IPS-20b (cell line): ENCODE data around the gene RAB35.
"Not testable (repeated sequence)": the region's sequence is repeated elsewhere in the genome, so short reads cannot be mapped to it uniquely, and the experiment has no call there.

ENCODE experiments used
- H3K27ac ChIP-seq: one replicate; pipeline ENCODE4 v1.5.1; 2013; ENCODE audit warnings: low read length
- H3K27me3 ChIP-seq: 2 replicates; pipeline ENCODE4 v1.6.1; 2013; ENCODE audit warnings: mild to moderate bottlenecking, low read length, inconsistent platforms; ENCODE audit not compliant: insufficient read depth
- H3K36me3 ChIP-seq: 2 replicates; pipeline ENCODE4 v1.6.1; 2013; ENCODE audit warnings: low read depth, mild to moderate bottlenecking, inconsistent platforms, low read length, moderate library complexity; ENCODE audit not compliant: insufficient read depth
- H3K4me1 ChIP-seq: 2 replicates; pipeline ENCODE4 v1.6.1; 2013; ENCODE audit warnings: mild to moderate bottlenecking, control low read depth, inconsistent platforms, low read length, moderate library complexity; ENCODE audit not compliant: insufficient read depth
- H3K4me3 ChIP-seq: 2 replicates; pipeline ENCODE4 v1.5.1; 2013; ENCODE audit warnings: mild to moderate bottlenecking, low read length, inconsistent platforms
- H3K9ac ChIP-seq: 2 replicates; pipeline ENCODE4 v1.6.1; 2013; ENCODE audit warnings: low read depth, mild to moderate bottlenecking, inconsistent platforms, low read length, moderate library complexity
- H3K9me3 ChIP-seq: 2 replicates; pipeline ENCODE4 v1.6.1; 2013; ENCODE audit warnings: mild to moderate bottlenecking, low read depth, low read length, inconsistent platforms; ENCODE audit not compliant: insufficient read depth

RAB35 gene

GRCh38 chr12:120049426-120049825 is 67.1 kb downstream of the RAB35 start:
- Histone ChIP-seq H3K27me3 (no peaks in the 10 kb centered on the region), H3K9ac (no peak overlapping the region), H3K36me3 (no peaks in the 10 kb centered on the region), H3K4me1 (no peaks in the 10 kb centered on the region), H3K9me3 (no peaks in the 10 kb centered on the region), H3K4me3 (no peak overlapping the region), H3K27ac (no peak overlapping the region)

GRCh38 chr12:120048263-120048662 is 68.3 kb downstream of the RAB35 start:
- Histone ChIP-seq H3K4me3 (no peak overlapping the region), H3K36me3 (no peaks in the 10 kb centered on the region), H3K27ac (no peak overlapping the region), H3K27me3 (no peaks in the 10 kb centered on the region), H3K9me3 (no peaks in the 10 kb centered on the region), H3K9ac (no peak overlapping the region), H3K4me1 (no peaks in the 10 kb centered on the region)

GRCh38 chr12:120047072-120047471 is 69.5 kb downstream of the RAB35 start:
- H3K4me3 ChIP-seq: no peak overlapping the region
- H3K4me1 ChIP-seq: no peaks in the 10 kb centered on the region
- H3K9me3 ChIP-seq: no peaks in the 10 kb centered on the region
- no peak overlapping the region for H3K9ac ChIP-seq
- H3K36me3 ChIP-seq: no peaks in the 10 kb centered on the region
- H3K27me3 ChIP-seq: no peaks in the 10 kb centered on the region
- no peak overlapping the region for H3K27ac ChIP-seq

- not testable (repeated sequence) for H3K36me3 ChIP-seq, H3K27me3 ChIP-seq, H3K4me1 ChIP-seq, H3K9ac ChIP-seq, H3K9me3 ChIP-seq, H3K27ac ChIP-seq, H3K4me3 ChIP-seq
Observed at GRCh38 chr12:120045367-120045766, 71.2 kb downstream of the RAB35 start.
